ENCODE measurements around the gene MGMT. TPM values are rescaled to one million over a fixed set of nuclear protein-coding genes. Genes with fewer than 3 reads are reported as not detected.

The MGMT gene
- total and polyA plus RNA-seq, 5 donors from 2014 or later, result 18.7 to 48.0 (median 35.2) TPM

DNA sequence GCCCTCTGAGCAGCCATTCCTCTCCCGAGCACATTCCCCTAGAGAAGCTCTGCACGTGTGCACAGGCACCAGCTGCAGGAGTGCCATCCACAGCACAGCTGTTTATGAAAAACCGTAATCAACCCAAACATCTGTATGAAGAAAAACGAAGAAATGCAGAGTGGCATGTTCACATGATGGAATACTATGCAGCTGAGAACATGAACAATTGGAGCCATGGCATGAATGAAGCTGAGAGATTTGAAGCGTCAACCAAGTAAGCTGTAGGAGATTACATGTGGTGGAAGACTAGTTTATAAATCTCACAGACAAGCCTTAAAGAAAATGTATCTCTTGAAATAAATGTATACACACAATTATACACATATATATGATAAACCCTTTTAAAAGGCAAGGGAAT is 320.5 kb downstream of the MGMT start:
- Histone ChIP-seq H3K36me3 (ENCODE audit: control insufficient read depth, insufficient read depth, low read length) (no peaks in the 10 kb centered on the region), H3K9me3 (ENCODE audit: control insufficient read depth in 2 of 2, low read length in 2 of 2) (no peaks in the 10 kb centered on the region), H3K4me1 (ENCODE audit: control insufficient read depth, insufficient read depth, low read length, poor library complexity, severe bottlenecking) (no peaks in the 10 kb centered on the region), H3K27me3 (ENCODE audit: control insufficient read depth, insufficient read depth, low read length) (no peaks in the 10 kb centered on the region), H3K4me3 (ENCODE audit: low read depth, low read length) (no peak overlapping the region), H3K27ac (ENCODE audit: insufficient read depth, low read length, poor library complexity, severe bottlenecking) (no peak overlapping the region)
- DNase-seq (no peak), ATAC-seq (ENCODE audit: low read depth in 2 of 2) (no peak)
- Mint-ChIP-seq H3K27me3 (no peaks in the 10 kb centered on the region), H3K36me3 (no peaks in the 10 kb centered on the region), H3K9me3 (peaks cover 0 to 25% (median 6%) of the 10 kb centered on the region in 7 donors), H3K4me3 (no peak overlapping the region), H3K27ac (peak overlapping the region in 1 of 3 donors; percentile 45), H3K4me1 (no peaks in the 10 kb centered on the region)

DNA sequence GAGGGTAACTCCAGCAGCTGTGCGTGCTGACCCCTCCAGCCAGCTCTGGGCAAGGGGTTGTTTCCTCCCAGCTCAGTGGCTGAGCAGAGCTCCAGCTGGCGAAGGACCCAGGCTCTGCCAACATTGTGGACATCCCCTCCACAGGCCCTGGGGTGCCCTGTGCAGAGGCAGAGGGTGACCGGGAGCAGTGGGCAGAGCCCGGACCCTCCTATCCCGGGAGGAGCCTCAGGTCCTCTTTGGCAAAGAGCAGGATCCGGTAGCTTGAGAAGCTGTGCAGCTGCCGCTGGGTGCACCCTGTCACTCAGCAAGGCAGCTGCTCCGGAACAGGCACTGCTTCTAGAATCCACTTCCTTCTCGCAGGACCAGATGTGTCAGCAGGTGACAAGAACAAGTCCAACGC is 321.2 kb downstream of the MGMT start:
- H3K36me3 ChIP-seq (ENCODE audit: control insufficient read depth, insufficient read depth, low read length), result no peaks in the 10 kb centered on the region
- Mint-ChIP-seq H3K4me3 (no peak overlapping the region), H3K27me3 (no peaks in the 10 kb centered on the region), H3K27ac (no peak overlapping the region), H3K36me3 (no peaks in the 10 kb centered on the region), H3K4me1 (no peaks in the 10 kb centered on the region), H3K9me3 (peaks cover 0 to 26% (median 8%) of the 10 kb centered on the region in 7 donors)
- no peak for ATAC-seq (ENCODE audit: low read depth in 2 of 2)
- H3K27me3 ChIP-seq (ENCODE audit: control insufficient read depth, insufficient read depth, low read length), result no peaks in the 10 kb centered on the region
- H3K9me3 ChIP-seq (ENCODE audit: control insufficient read depth in 2 of 2, low read length in 2 of 2), result no peaks in the 10 kb centered on the region
- no peak overlapping the region for H3K4me3 ChIP-seq (ENCODE audit: low read depth, low read length)
- DNase-seq, result no peak
- H3K4me1 ChIP-seq (ENCODE audit: control insufficient read depth, insufficient read depth, low read length, poor library complexity, severe bottlenecking), result no peaks in the 10 kb centered on the region
- no peak overlapping the region for H3K27ac ChIP-seq (ENCODE audit: insufficient read depth, low read length, poor library complexity, severe bottlenecking)

DNA sequence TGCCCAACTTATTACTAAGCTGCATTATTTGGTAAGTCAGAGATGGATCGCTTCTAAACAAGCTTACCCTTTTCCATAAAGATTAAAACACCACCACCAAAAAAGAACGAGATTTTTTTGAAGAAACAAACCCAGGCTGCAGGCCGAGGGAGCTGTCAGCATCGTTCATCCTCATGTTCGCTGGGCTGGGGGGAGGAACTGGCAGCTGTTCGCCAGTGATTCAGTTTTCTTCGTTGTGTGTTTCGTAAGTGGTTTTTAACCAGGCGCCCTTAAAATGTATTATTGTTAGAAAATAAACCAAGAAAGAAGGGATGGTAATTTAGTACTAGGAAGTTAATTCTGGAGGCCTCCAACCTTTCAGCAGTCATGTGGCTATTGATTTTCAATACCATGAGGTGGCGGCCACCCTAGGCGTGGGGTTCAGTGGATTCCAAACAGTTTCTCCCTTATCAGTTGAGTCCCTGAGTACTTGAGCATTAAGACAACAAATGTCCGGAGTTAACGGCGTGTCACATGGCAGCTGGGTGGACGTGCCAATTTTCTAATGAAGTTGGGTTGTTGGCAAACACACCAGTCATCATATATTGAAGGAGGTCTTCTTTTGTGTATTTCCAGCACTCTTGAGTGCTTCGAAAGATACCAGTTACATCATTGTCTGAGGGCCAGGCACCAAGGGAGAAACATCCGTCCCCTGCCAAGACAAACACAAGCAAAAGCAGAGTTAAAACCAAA is 323.8 kb downstream of the MGMT start:
- Histone ChIP-seq H3K27me3 (ENCODE audit: control insufficient read depth, insufficient read depth, low read length) (no peaks in the 10 kb centered on the region), H3K4me1 (ENCODE audit: control insufficient read depth, insufficient read depth, low read length, poor library complexity, severe bottlenecking) (no peaks in the 10 kb centered on the region), H3K27ac (ENCODE audit: insufficient read depth, low read length, poor library complexity, severe bottlenecking) (no peak overlapping the region), H3K36me3 (ENCODE audit: control insufficient read depth, insufficient read depth, low read length) (no peaks in the 10 kb centered on the region), H3K9me3 (ENCODE audit: control insufficient read depth in 2 of 2, low read length in 2 of 2) (no peaks in the 10 kb centered on the region), H3K4me3 (ENCODE audit: low read depth, low read length) (no peak overlapping the region)
- Mint-ChIP-seq H3K4me3 (no peak overlapping the region), H3K36me3 (no peaks in the 10 kb centered on the region), H3K27ac (peak overlapping the region in 1 of 3 donors; percentile 20), H3K4me1 (no peaks in the 10 kb centered on the region), H3K27me3 (no peaks in the 10 kb centered on the region), H3K9me3 (peaks cover 0 to 33% (median 8%) of the 10 kb centered on the region in 7 donors)
- DNase-seq (no peak), ATAC-seq (ENCODE audit: low read depth in 2 of 2) (no peak)

DNA sequence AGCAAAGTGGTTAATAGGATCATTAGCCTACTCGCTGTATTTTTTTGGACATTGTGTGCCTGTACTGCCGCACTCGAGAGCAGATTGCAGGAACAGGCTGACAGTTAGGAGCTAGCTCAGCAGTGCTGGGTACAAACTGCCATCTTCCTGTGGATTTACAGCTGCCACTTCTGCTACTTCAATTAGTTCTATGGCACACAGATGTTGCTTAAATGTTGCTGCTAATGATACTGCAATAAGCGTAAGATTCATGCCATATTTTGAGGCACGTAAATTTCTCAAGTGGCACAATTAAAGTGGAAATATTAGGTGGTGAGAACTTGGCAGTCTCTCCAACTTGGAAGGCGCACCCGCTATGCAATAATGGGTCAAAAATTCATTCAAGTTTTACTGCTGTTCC is 325.1 kb downstream of the MGMT start:
- Mint-ChIP-seq H3K27ac (no peak overlapping the region), H3K27me3 (no peaks in the 10 kb centered on the region), H3K4me1 (no peaks in the 10 kb centered on the region), H3K4me3 (no peak overlapping the region), H3K36me3 (no peaks in the 10 kb centered on the region), H3K9me3 (peaks cover 0 to 35% (median 8%) of the 10 kb centered on the region in 7 donors)
- DNase-seq (no peak), ATAC-seq (ENCODE audit: low read depth in 2 of 2) (no peak)
- Histone ChIP-seq H3K27ac (ENCODE audit: insufficient read depth, low read length, poor library complexity, severe bottlenecking) (no peak overlapping the region), H3K36me3 (ENCODE audit: control insufficient read depth, insufficient read depth, low read length) (no peaks in the 10 kb centered on the region), H3K4me3 (ENCODE audit: low read depth, low read length) (no peak overlapping the region), H3K9me3 (ENCODE audit: control insufficient read depth in 2 of 2, low read length in 2 of 2) (no peaks in the 10 kb centered on the region), H3K4me1 (ENCODE audit: control insufficient read depth, insufficient read depth, low read length, poor library complexity, severe bottlenecking) (no peaks in the 10 kb centered on the region), H3K27me3 (ENCODE audit: control insufficient read depth, insufficient read depth, low read length) (no peaks in the 10 kb centered on the region)

GRCh38 chr10:129792864-129793263 is 325.8 kb downstream of the MGMT start:
- no peaks in the 10 kb centered on the region for H3K4me1 ChIP-seq (ENCODE audit: control insufficient read depth, insufficient read depth, low read length, poor library complexity, severe bottlenecking)
- H3K27ac ChIP-seq (ENCODE audit: insufficient read depth, low read length, poor library complexity, severe bottlenecking), result no peak overlapping the region
- DNase-seq, result no peak
- Mint-ChIP-seq H3K27ac (no peak overlapping the region), H3K4me3 (no peak overlapping the region), H3K9me3 (peaks cover 0 to 39% (median 8%) of the 10 kb centered on the region in 7 donors), H3K36me3 (no peaks in the 10 kb centered on the region), H3K4me1 (no peaks in the 10 kb centered on the region), H3K27me3 (no peaks in the 10 kb centered on the region)
- no peaks in the 10 kb centered on the region for H3K36me3 ChIP-seq (ENCODE audit: control insufficient read depth, insufficient read depth, low read length)
- H3K9me3 ChIP-seq (ENCODE audit: control insufficient read depth in 2 of 2, low read length in 2 of 2), result no peaks in the 10 kb centered on the region
- no peak overlapping the region for H3K4me3 ChIP-seq (ENCODE audit: low read depth, low read length)
- ATAC-seq (ENCODE audit: low read depth in 2 of 2), result no peak
- no peaks in the 10 kb centered on the region for H3K27me3 ChIP-seq (ENCODE audit: control insufficient read depth, insufficient read depth, low read length)

DNA sequence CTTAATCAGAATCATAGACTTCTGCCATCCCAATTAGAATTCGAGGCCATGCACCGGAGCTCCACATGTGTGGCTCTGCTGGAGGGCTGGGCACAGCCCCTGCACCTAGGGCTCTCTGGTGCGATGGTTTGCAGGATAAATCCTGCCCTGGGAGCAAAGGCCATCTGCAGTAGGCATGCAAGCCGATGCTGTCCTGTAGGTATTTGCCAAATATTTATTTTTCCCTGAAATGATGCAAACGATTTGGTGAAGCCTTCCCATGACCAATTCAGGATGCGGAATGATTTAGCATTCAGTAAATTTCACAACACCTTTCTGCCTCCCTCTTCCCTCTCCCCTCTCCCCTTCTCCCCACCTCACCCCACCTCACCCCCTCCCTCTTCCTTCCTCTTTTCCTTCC is 326.4 kb downstream of the MGMT start:
- Mint-ChIP-seq H3K27me3 (no peaks in the 10 kb centered on the region), H3K4me1 (no peaks in the 10 kb centered on the region), H3K36me3 (no peaks in the 10 kb centered on the region), H3K27ac (no peak overlapping the region), H3K9me3 (peaks cover 0 to 39% (median 8%) of the 10 kb centered on the region in 7 donors), H3K4me3 (no peak overlapping the region)
- H3K4me3 ChIP-seq (ENCODE audit: low read depth, low read length), result no peak overlapping the region
- no peaks in the 10 kb centered on the region for H3K27me3 ChIP-seq (ENCODE audit: control insufficient read depth, insufficient read depth, low read length)
- ATAC-seq (ENCODE audit: low read depth in 2 of 2) (no peak), DNase-seq (no peak)
- H3K4me1 ChIP-seq (ENCODE audit: control insufficient read depth, insufficient read depth, low read length, poor library complexity, severe bottlenecking), result no peaks in the 10 kb centered on the region
- no peaks in the 10 kb centered on the region for H3K36me3 ChIP-seq (ENCODE audit: control insufficient read depth, insufficient read depth, low read length)
- no peaks in the 10 kb centered on the region for H3K9me3 ChIP-seq (ENCODE audit: control insufficient read depth in 2 of 2, low read length in 2 of 2)
- H3K27ac ChIP-seq (ENCODE audit: insufficient read depth, low read length, poor library complexity, severe bottlenecking), result no peak overlapping the region

- H3K36me3 Mint-ChIP-seq, result no peaks in the 10 kb centered on the region
- H3K27me3 ChIP-seq (ENCODE audit: control insufficient read depth, insufficient read depth, low read length), result no peaks in the 10 kb centered on the region
- H3K4me1 Mint-ChIP-seq, result no peaks in the 10 kb centered on the region
- DNase-seq, result no peak
- no peak overlapping the region for H3K27ac ChIP-seq (ENCODE audit: insufficient read depth, low read length, poor library complexity, severe bottlenecking)
- no peak overlapping the region for H3K4me3 ChIP-seq (ENCODE audit: low read depth, low read length)
- H3K9me3 ChIP-seq (ENCODE audit: control insufficient read depth in 2 of 2, low read length in 2 of 2), result no peaks in the 10 kb centered on the region
- H3K27me3 Mint-ChIP-seq, result no peaks in the 10 kb centered on the region
- peaks cover 0 to 41% (median 8%) of the 10 kb centered on the region in 7 donors for H3K9me3 Mint-ChIP-seq
- H3K4me1 ChIP-seq (ENCODE audit: control insufficient read depth, insufficient read depth, low read length, poor library complexity, severe bottlenecking), result no peaks in the 10 kb centered on the region
- H3K4me3 Mint-ChIP-seq, result no peak overlapping the region
- no peaks in the 10 kb centered on the region for H3K36me3 ChIP-seq (ENCODE audit: control insufficient read depth, insufficient read depth, low read length)
- no peak overlapping the region for H3K27ac Mint-ChIP-seq
- no peak for ATAC-seq (ENCODE audit: low read depth in 2 of 2)
Observed at GRCh38 chr10:129793996-129794395, 327.0 kb downstream of the MGMT start.

DNA sequence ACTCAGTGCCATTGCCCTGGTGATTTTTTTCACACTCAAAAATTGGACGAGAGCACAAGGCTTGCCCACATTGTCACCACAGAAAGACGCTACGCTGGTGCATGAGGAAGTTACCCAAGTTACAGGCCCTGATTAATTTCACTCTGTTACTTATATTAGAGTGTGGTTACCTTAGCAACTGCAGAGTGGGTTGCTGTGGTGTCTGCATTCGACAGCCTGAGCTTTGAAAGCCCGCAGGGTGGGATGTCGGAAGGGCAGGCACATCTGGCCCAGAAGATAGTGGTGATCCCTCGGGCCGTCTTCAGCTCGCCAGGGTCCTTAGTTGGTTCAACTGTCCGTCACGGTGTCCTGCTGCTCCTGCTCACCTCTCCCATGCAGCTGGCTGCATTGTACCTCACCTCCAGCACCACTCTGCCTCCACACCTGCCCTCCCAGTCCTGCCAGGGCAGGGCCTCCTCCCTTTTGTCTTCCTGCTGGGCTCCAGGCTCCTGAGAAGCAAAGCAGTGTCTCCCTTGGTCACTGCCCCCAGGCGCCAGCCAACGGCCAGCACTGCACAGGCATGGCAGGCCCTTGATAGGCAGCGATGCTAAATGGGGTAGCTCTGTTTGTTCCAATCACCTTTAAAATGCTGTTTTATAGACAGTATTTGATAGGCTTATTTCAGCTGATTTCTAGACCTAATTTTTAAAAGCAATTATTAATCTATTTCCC is 329.8 kb downstream of the MGMT start:
- H3K4me3 Mint-ChIP-seq, result no peak overlapping the region
- no peaks in the 10 kb centered on the region for H3K27me3 Mint-ChIP-seq
- Histone ChIP-seq H3K4me3 (ENCODE audit: low read depth, low read length) (no peak overlapping the region), H3K4me1 (ENCODE audit: control insufficient read depth, insufficient read depth, low read length, poor library complexity, severe bottlenecking) (no peaks in the 10 kb centered on the region), H3K36me3 (ENCODE audit: control insufficient read depth, insufficient read depth, low read length) (no peaks in the 10 kb centered on the region), H3K9me3 (ENCODE audit: control insufficient read depth in 2 of 2, low read length in 2 of 2) (no peaks in the 10 kb centered on the region), H3K27me3 (ENCODE audit: control insufficient read depth, insufficient read depth, low read length) (no peaks in the 10 kb centered on the region), H3K27ac (ENCODE audit: insufficient read depth, low read length, poor library complexity, severe bottlenecking) (no peak overlapping the region)
- DNase-seq (no peak), ATAC-seq (ENCODE audit: low read depth in 2 of 2) (no peak)
- no peak overlapping the region for H3K27ac Mint-ChIP-seq
- H3K4me1 Mint-ChIP-seq, result no peaks in the 10 kb centered on the region
- no peaks in the 10 kb centered on the region for H3K36me3 Mint-ChIP-seq
- H3K9me3 Mint-ChIP-seq, result peaks cover 0 to 28% (median 3%) of the 10 kb centered on the region in 7 donors
